IMR-90 (cell line): ENCODE measurements around the gene VWA5A. TPM values are rescaled to one million over a fixed set of nuclear protein-coding genes. Genes with fewer than 3 reads are reported as not detected.

Source experiments
- ATAC-seq: fragments of 200-7000 bp; cut with Tn5 transposase; 2 replicates; pipeline ENCODE4 v1.9.1; 2020; ENCODE audit warnings: low read depth, mild to moderate bottlenecking, moderate library complexity
- BruUV-seq: library from RNA; stranded (reverse); fragments of 400-500 nt; replicated peaks from 2 replicates; lab custom pipeline; 2021; lab: Mats Ljungman, UMichigan
- CTCF ChIA-PET: fragments of 300-600 bp; formaldehyde crosslinking; extraction: SDS; loops from one replicate; lab custom pipeline; 2021; ENCODE audit warnings: antibody characterized with exemption; lab: Yijun Ruan, JAX
- POLR2A ChIA-PET: fragments of 300-600 bp; sonication (Branson Sonifier 250); formaldehyde crosslinking; loops from one replicate; lab custom pipeline; 2022; ENCODE audit warnings: antibody characterized with exemption; ENCODE audit not compliant: unreplicated experiment; lab: Charles Lee
- DNase-seq: peaks from one replicate; pipeline ENCODE4 v3.0.0; 2013
- H2AFZ ChIP-seq: replicated peaks from 2 replicates; pipeline ENCODE3; 2013; ENCODE audit warnings: low read length, mild to moderate bottlenecking; ENCODE audit not compliant: poor library complexity
- H2AK5ac ChIP-seq: 2 replicates; pipeline ENCODE4 v1.6.1; 2013; ENCODE audit warnings: low read depth, low read length, inconsistent platforms
- H2AK9ac ChIP-seq: replicated peaks from 2 replicates; pipeline ENCODE3; 2013; ENCODE audit warnings: mild to moderate bottlenecking, low read depth, low read length, moderate library complexity; ENCODE audit not compliant: poor library complexity
- H2BK120ac ChIP-seq: 2 replicates; pipeline ENCODE4 v1.6.1; 2013; ENCODE audit warnings: low read depth, low read length, inconsistent platforms
- H2BK15ac ChIP-seq: 3 replicates; pipeline ENCODE4 v1.6.1; 2013; ENCODE audit warnings: low read depth, low read length, inconsistent platforms
- H2BK20ac ChIP-seq: 2 replicates; pipeline ENCODE4 v1.6.1; 2013; ENCODE audit warnings: low read depth, mild to moderate bottlenecking, inconsistent platforms, low read length, moderate library complexity
- H2BK5ac ChIP-seq: 2 replicates; pipeline ENCODE4 v1.6.1; 2013; ENCODE audit warnings: mild to moderate bottlenecking, low read depth, low read length, inconsistent platforms; ENCODE audit not compliant: poor library complexity, severe bottlenecking
- H3K14ac ChIP-seq: replicated peaks from 2 replicates; pipeline ENCODE4 v1.6.1; 2013; ENCODE audit warnings: low read depth, low read length, inconsistent platforms
- H3K18ac ChIP-seq: 2 replicates; pipeline ENCODE4 v1.6.1; 2013; ENCODE audit warnings: low read depth, low read length, control low read depth
- H3K23ac ChIP-seq: 2 replicates; pipeline ENCODE4 v1.6.1; 2013; ENCODE audit warnings: low read depth, low read length, inconsistent platforms
- H3K27ac ChIP-seq: 2 replicates; pipeline ENCODE4 v1.5.1; 2013; ENCODE audit warnings: mild to moderate bottlenecking, control low read depth, low read length; ENCODE audit not compliant: insufficient read depth
- H3K27me3 ChIP-seq: 2 replicates; pipeline ENCODE4 v1.6.1; 2013; ENCODE audit warnings: low read length; ENCODE audit not compliant: control insufficient read depth, insufficient read depth
- H3K36me3 ChIP-seq: 2 replicates; pipeline ENCODE4 v1.6.1; 2013; ENCODE audit warnings: low read length, mixed read lengths; ENCODE audit not compliant: control insufficient read depth, insufficient read depth
- H3K4ac ChIP-seq: 2 replicates; pipeline ENCODE4 v1.6.1; 2013; ENCODE audit warnings: low read depth, low read length, inconsistent platforms
- H3K4me1 ChIP-seq: 2 replicates; pipeline ENCODE4 v1.6.1; 2013; ENCODE audit warnings: low read length, mixed read lengths; ENCODE audit not compliant: control insufficient read depth, insufficient read depth
- H3K4me2 ChIP-seq: 2 replicates; pipeline ENCODE4 v1.6.1; 2013; ENCODE audit warnings: low read depth, mild to moderate bottlenecking, control low read depth, low read length, moderate library complexity
- H3K4me3 ChIP-seq: 2 replicates; pipeline ENCODE4 v1.5.1; 2013; ENCODE audit warnings: low read depth, mild to moderate bottlenecking, control low read depth, low read length, moderate library complexity; ENCODE audit not compliant: insufficient read depth
- H3K56ac ChIP-seq: 2 replicates; pipeline ENCODE4 v1.6.1; 2013; ENCODE audit warnings: low read length, inconsistent platforms; ENCODE audit not compliant: insufficient read depth; ENCODE audit errors: extremely low read depth
- H3K79me1 ChIP-seq, 2 experiments: 2 replicates each; pipeline ENCODE4 v1.6.1; 2013; ENCODE audit warnings: low read length in 2 of 2, inconsistent platforms in 1 of 2, low read depth in 1 of 2
- H3K9ac ChIP-seq: 2 replicates; pipeline ENCODE4 v1.6.1; 2013; ENCODE audit warnings: low read depth, low read length, control low read depth
- H3K9me1 ChIP-seq: 2 replicates; pipeline ENCODE4 v1.6.1; 2013; ENCODE audit warnings: low read length, inconsistent platforms; ENCODE audit not compliant: insufficient read depth
- H3K9me3 ChIP-seq: 2 replicates; pipeline ENCODE4 v1.6.1; 2013; ENCODE audit warnings: low read length; ENCODE audit not compliant: control insufficient read depth, insufficient read depth
- H4K20me1 ChIP-seq: 2 replicates; pipeline ENCODE4 v1.6.1; 2013; ENCODE audit warnings: low read length, inconsistent platforms; ENCODE audit not compliant: insufficient read depth
- H4K5ac ChIP-seq: 2 replicates; pipeline ENCODE4 v1.6.1; 2013; ENCODE audit warnings: mild to moderate bottlenecking, low read depth, low read length, control low read depth
- H4K8ac ChIP-seq, 2 experiments: 2 replicates each; pipeline ENCODE4 v1.6.1; 2013; ENCODE audit warnings: low read depth in 2 of 2, low read length in 2 of 2, control low read depth in 1 of 2, inconsistent platforms in 1 of 2
- H4K91ac ChIP-seq: 2 replicates; pipeline ENCODE4 v1.6.1; 2013; ENCODE audit warnings: low read depth, low read length, inconsistent platforms; ENCODE audit not compliant: insufficient read depth
- BHLHE40 ChIP-seq: fragments of 150-350 bp; IDR thresholded peaks from 2 replicates; pipeline ENCODE4 v1.6.1; 2016; ENCODE audit warnings: mild to moderate bottlenecking, low read depth, low read length
- CEBPB ChIP-seq: IDR thresholded peaks from 2 replicates; pipeline ENCODE4 v1.6.1; 2012; ENCODE audit warnings: low read depth, low read length, improper control_type of control experiment
- CHD1 ChIP-seq: IDR thresholded peaks from 2 replicates; pipeline ENCODE4 v1.6.1; 2012; ENCODE audit warnings: low read depth, low read length, improper control_type of control experiment
- CTCF ChIP-seq: conservative IDR thresholded peaks from 2 replicates; pipeline ENCODE4 v1.5.1; 2012; ENCODE audit warnings: mild to moderate bottlenecking, low read depth, low read length, improper control_type of control experiment
- ELK1 ChIP-seq: fragments of 150-350 bp; IDR thresholded peaks from 2 replicates; pipeline ENCODE4 v1.6.1; 2016; ENCODE audit warnings: low read depth, mild to moderate bottlenecking, low read length, moderate library complexity, borderline replicate concordance
- FOS ChIP-seq: fragments of 150-350 bp; IDR thresholded peaks from 2 replicates; pipeline ENCODE4 v1.6.1; 2016; ENCODE audit warnings: low read depth, low read length
- MAFK ChIP-seq: IDR thresholded peaks from 2 replicates; pipeline ENCODE4 v1.6.1; 2012; ENCODE audit warnings: low read depth, low read length, improper control_type of control experiment
- MAZ ChIP-seq: IDR thresholded peaks from 2 replicates; pipeline ENCODE4 v1.6.1; 2012; ENCODE audit warnings: low read depth, mild to moderate bottlenecking, low read length, improper control_type of control experiment, moderate library complexity, borderline replicate concordance
- MXI1 ChIP-seq: IDR thresholded peaks from 2 replicates; pipeline ENCODE4 v1.6.1; 2012; ENCODE audit warnings: low read depth, mild to moderate bottlenecking, low read length, moderate library complexity, borderline replicate concordance
- NFE2L2 ChIP-seq: fragments of 150-350 bp; IDR thresholded peaks from 2 replicates; pipeline ENCODE4 v1.6.1; 2016; ENCODE audit warnings: low read depth, mild to moderate bottlenecking, low read length
- POLR2A ChIP-seq: IDR thresholded peaks from 2 replicates; pipeline ENCODE4 v1.6.1; 2012; ENCODE audit warnings: mild to moderate bottlenecking, low read depth, low read length
- RAD21 ChIP-seq: IDR thresholded peaks from 2 replicates; pipeline ENCODE4 v1.6.1; 2012; ENCODE audit warnings: low read length, improper control_type of control experiment
- RCOR1 ChIP-seq: IDR thresholded peaks from 2 replicates; pipeline ENCODE4 v1.6.1; 2012; ENCODE audit warnings: mild to moderate bottlenecking, low read length, improper control_type of control experiment; ENCODE audit not compliant: insufficient replicate concordance
- RFX5 ChIP-seq: IDR thresholded peaks from 2 replicates; pipeline ENCODE4 v1.8.0; 2012; ENCODE audit warnings: low read depth, mild to moderate bottlenecking, low read length, moderate library complexity
- SMC3 ChIP-seq: fragments of 150-350 bp; IDR thresholded peaks from 2 replicates; pipeline ENCODE4 v1.6.1; 2016; ENCODE audit warnings: low read depth, mild to moderate bottlenecking, antibody characterized with exemption, low read length, moderate library complexity
- USF2 ChIP-seq: fragments of 150-350 bp; IDR thresholded peaks from 2 replicates; pipeline ENCODE4 v1.6.1; 2017; ENCODE audit warnings: mild to moderate bottlenecking, antibody characterized with exemption, low read length, low read depth
- WGBS, 2 experiments: methylation state at CpG; one replicate each; pipeline versions ENCODE4 v1.1.5 to v1.1.7; 2013; ENCODE audit warnings: missing lambda C conversion rate in 2 of 2; ENCODE audit not compliant: insufficient read length in 1 of 2; ENCODE audit errors: extremely low coverage in 2 of 2; 5-methylcytosine and 5-hydroxymethylcytosine counted together
- dilution Hi-C: fragments of 300-500 bp; cut with HindIII; formaldehyde crosslinking; loops from one replicate; pipeline ENCODE4 v1.14.3; 2018; ENCODE audit warnings: low sequenced_read_pairs; ENCODE audit not compliant: unreplicated experiment
- in situ Hi-C: fragments of 300-500 bp; cut with MboI; formaldehyde crosslinking; loops from 3 replicates; pipeline ENCODE4 v1.14.3; 2019; ENCODE audit warnings: low sequenced_read_pairs, inconsistent platforms, mixed read lengths
- intact Hi-C: fragments of 100-400 bp; cut with micrococcal nuclease; formaldehyde crosslinking; loops from 2 replicates; pipeline ENCODE4 v1.10.0; 2022
- polyA plus RNA-seq, 3 experiments: library from polyadenylated mRNA; depleted of rRNA; stranded (reverse); fragments of >200 nt; gene quantifications; 2 replicates each; pipeline ENCODE4 v1.2.3, GENCODE V29; 2012; ENCODE audit warnings: low replicate concordance in 1 of 3
- total RNA-seq: library from RNA; depleted of rRNA; stranded (reverse); fragments of >200 nt; gene quantifications from 2 replicates; pipeline ENCODE4 v1.2.3, GENCODE V29; 2012

Gene VWA5A
- total and polyA plus RNA-seq, 2 of the 4 experiments (the other 2 are of a cell fraction), result 5.6 to 6.8 TPM

GRCh38 chr11:124072147-124072546 is 43.1 kb upstream of the VWA5A start:
- no peak overlapping the region for H3K4me2 ChIP-seq
- H4K20me1 ChIP-seq, result no peaks in the 10 kb centered on the region
- H3K27ac ChIP-seq, result no peak overlapping the region
- H3K9me3 ChIP-seq, result no peaks in the 10 kb centered on the region
- H3K23ac ChIP-seq, result no peak overlapping the region
- DNase-seq, result no peak
- ChIA-PET CTCF (interaction anchor here (0.8 to 1.5 kb wide), 6 partner anchors 43 to 572 kb away, joined by 3 to 9 read pairs (median 3); partner anchors contain the start of gene VWA5A), POLR2A (no interaction called here)
- no peak overlapping the region for H3K14ac ChIP-seq
- intact Hi-C loops (loop anchor here (5.0 to 10.0 kb wide), 2 partner anchors 330 to 793 kb away; partner anchors contain the start of gene ROBO3), dilution Hi-C loops (no loop called here), in situ Hi-C loops (loop anchor here (5.0 to 25.0 kb wide), 3 partner anchors 125 to 515 kb away; partner anchors contain the start of gene OR8D1)
- H3K9me1 ChIP-seq, result no peaks in the 10 kb centered on the region
- H2AK9ac ChIP-seq, result no peak overlapping the region
- H2BK15ac ChIP-seq, result no peak overlapping the region
- no peak overlapping the region for H2BK20ac ChIP-seq
- no peak overlapping the region for H3K56ac ChIP-seq
- no peak overlapping the region for H2AFZ ChIP-seq
- H2AK5ac ChIP-seq, result no peak overlapping the region
- no peaks in the 10 kb centered on the region for H3K36me3 ChIP-seq
- H3K79me1 ChIP-seq, result no peaks in the 10 kb centered on the region
- no TSS peak for BruUV-seq
- no peak overlapping the region for H2BK120ac ChIP-seq
- H3K27me3 ChIP-seq, result peaks cover 20% of the 10 kb centered on the region
- WGBS, 2 experiments, result no CpG with 5 or more reads among the region's 8 CpGs
- no peak overlapping the region for H4K91ac ChIP-seq
- no peak overlapping the region for H2BK5ac ChIP-seq
- ATAC-seq, result no peak
- no peak overlapping the region for H3K9ac ChIP-seq
- H3K18ac ChIP-seq, result no peak overlapping the region
- no peak for TF ChIP-seq CHD1
- no peak for TF ChIP-seq ELK1
- TF ChIP-seq MAFK, result no peak
- no peak for TF ChIP-seq MXI1
- TF ChIP-seq MAZ, result no peak
- no peak for TF ChIP-seq POLR2A
- no peak for TF ChIP-seq RCOR1
- TF ChIP-seq CEBPB, result no peak
- no peak for TF ChIP-seq USF2
- no peak for TF ChIP-seq RFX5
- no peak for TF ChIP-seq CTCF
- TF ChIP-seq RAD21, result no peak
- TF ChIP-seq SMC3, result no peak
- no peak for TF ChIP-seq BHLHE40
- TF ChIP-seq FOS, result no peak
- TF ChIP-seq NFE2L2, result no peak
- no peak overlapping the region for H4K8ac ChIP-seq
- H4K5ac ChIP-seq, result no peak overlapping the region
- H3K4me1 ChIP-seq, result no peaks in the 10 kb centered on the region
- H3K4me3 ChIP-seq, result no peak overlapping the region
- H3K4ac ChIP-seq, result no peak overlapping the region
